HCT116 (cell line): Measurements from ENCODE around the gene DPP9. TPM values are rescaled to one million over a fixed set of nuclear protein-coding genes. Genes with fewer than 3 reads are reported as not detected.

ENCODE experiments used
- ATAC-seq: fragments of 200-7000 bp; cut with Tn5 transposase; 2 replicates; pipeline ENCODE4 v1.9.1; 2020; ENCODE audit warnings: mild to moderate bottlenecking, moderate library complexity
- BruUV-seq: library from RNA; stranded (reverse); fragments of 400-500 nt; replicated peaks from 2 replicates; lab custom pipeline; 2021; lab: Mats Ljungman, UMichigan
- CTCF ChIA-PET: fragments of 300-600 bp; sonication (Branson Sonifier 250); formaldehyde crosslinking; loops from one replicate; lab custom pipeline; 2021; ENCODE audit warnings: antibody characterized with exemption; lab: Charles Lee
- POLR2A ChIA-PET: fragments of 300-600, 350-600 bp; sonication (Branson Sonifier 250); formaldehyde crosslinking; loops from one replicate; lab custom pipeline; 2021; ENCODE audit warnings: antibody characterized with exemption; lab: Charles Lee
- RAD21 ChIA-PET, 2 experiments: fragments of 300-600 bp; sonication (Branson Sonifier 250); formaldehyde crosslinking; loops; one replicate each; lab custom pipeline; 2023; ENCODE audit warnings: low total read pairs in 2 of 2; ENCODE audit not compliant: uncharacterized antibody in 2 of 2, unreplicated experiment in 2 of 2, low non-redundant PET in 1 of 2; lab: Charles Lee
- DNase-seq: peaks from one replicate; pipeline ENCODE4 v3.0.0-alpha.2; 2010; ENCODE audit warnings: low read depth, low spot score
- H2AFZ ChIP-seq: fragments of 200-600 bp; shearing (Covaris generic), sonication (generic); 2 replicates; pipeline ENCODE4 v1.6.1; 2017; ENCODE audit warnings: low read depth, mixed run types, mixed read lengths, antibody characterized with exemption, low read length; ENCODE audit not compliant: poor library complexity, severe bottlenecking
- H3K27ac ChIP-seq: 2 replicates; pipeline ENCODE4 v1.5.1; 2012; ENCODE audit warnings: low read depth, low read length
- H3K27me3 ChIP-seq: fragments of 200-600 bp; sonication (generic); 2 replicates; pipeline ENCODE4 v1.6.1; 2016; ENCODE audit warnings: mixed run types, low read length, mixed read lengths; ENCODE audit not compliant: insufficient read depth
- H3K36me3 ChIP-seq, 2 experiments: fragments of 200-500 bp in 1 of 2; fragments of 200-600 bp in 1 of 2; sonication (Bioruptor generic) in 1 of 2; sonication (generic) in 1 of 2; 2 replicates each; pipeline versions ENCODE4 v1.5.1 to v1.6.1; 2014 to 2016; ENCODE audit warnings: low read length in 2 of 2, inconsistent platforms in 1 of 2, mixed read lengths in 1 of 2, mixed run types in 1 of 2; ENCODE audit not compliant: insufficient read depth in 2 of 2, control insufficient read depth in 1 of 2
- H3K4me1 ChIP-seq, 2 experiments: fragments of 200-600 bp in 1 of 2; sonication (generic) in 1 of 2; 2 replicates each; pipeline versions ENCODE4 v1.5.1 to v1.6.1; 2012 to 2017; ENCODE audit warnings: low read length in 2 of 2, inconsistent platforms in 1 of 2, mild to moderate bottlenecking in 1 of 2, mixed read lengths in 1 of 2, mixed run types in 1 of 2, moderate library complexity in 1 of 2; ENCODE audit not compliant: insufficient read depth in 2 of 2, control insufficient read depth in 1 of 2
- H3K4me2 ChIP-seq: fragments of 200-600 bp; sonication (generic); 2 replicates; pipeline ENCODE4 v1.6.1; 2017; ENCODE audit warnings: mixed run types, low read length, mixed read lengths
- H3K4me3 ChIP-seq, 2 experiments: fragments of 200-600 bp in 1 of 2; sonication (generic) in 1 of 2; replicated peaks in 1 of 2; 2 replicates each; pipeline ENCODE4 v1.5.1; 2011 to 2016; ENCODE audit warnings: low read length in 2 of 2, control low read depth in 1 of 2, low read depth in 1 of 2, mild to moderate bottlenecking in 1 of 2, mixed read lengths in 1 of 2, mixed run types in 1 of 2
- H3K79me2 ChIP-seq: fragments of 200-600 bp; sonication (generic); 2 replicates; pipeline ENCODE4 v1.6.1; 2017; ENCODE audit warnings: mild to moderate bottlenecking, mixed run types, low read length, moderate library complexity, mixed read lengths; ENCODE audit not compliant: insufficient read depth
- H3K9ac ChIP-seq: fragments of 200-600 bp; sonication (generic); 2 replicates; pipeline ENCODE4 v1.6.1; 2016; ENCODE audit warnings: low read length, mixed read lengths
- H3K9me2 ChIP-seq: fragments of 200-600 bp; sonication (generic), shearing (Covaris generic); 2 replicates; pipeline ENCODE4 v1.6.1; 2017; ENCODE audit warnings: mixed run types, mild to moderate bottlenecking, moderate library complexity; ENCODE audit not compliant: insufficient read depth
- H3K9me3 ChIP-seq, 2 experiments: fragments of 200-500 bp in 1 of 2; fragments of 200-600 bp in 1 of 2; sonication (Bioruptor generic) in 1 of 2; sonication (generic) in 1 of 2; 2 replicates each; pipeline ENCODE4 v1.6.1; 2014 to 2017; ENCODE audit warnings: low read length in 2 of 2, mixed read lengths in 2 of 2, inconsistent platforms in 1 of 2, low read depth in 1 of 2, mild to moderate bottlenecking in 1 of 2, mixed run types in 1 of 2, moderate library complexity in 1 of 2; ENCODE audit not compliant: control insufficient read depth in 1 of 2, insufficient read depth in 1 of 2
- H4K20me1 ChIP-seq: fragments of 200-600 bp; sonication (generic), shearing (Covaris generic); 2 replicates; pipeline ENCODE4 v1.6.1; 2017; ENCODE audit warnings: mixed run types, mild to moderate bottlenecking, moderate library complexity; ENCODE audit not compliant: insufficient read depth
- ATF3 ChIP-seq: IDR thresholded peaks from 2 replicates; pipeline ENCODE4 v1.6.1; 2012
- CBX3 ChIP-seq: IDR thresholded peaks from 2 replicates; pipeline ENCODE4 v1.6.1; 2012; ENCODE audit warnings: low read depth
- CTCF ChIP-seq, 3 experiments: fragments of 200-600 bp in 1 of 3; sonication (generic) in 1 of 3; IDR thresholded peaks in 2 of 3; conservative IDR thresholded peaks in 1 of 3; 2 replicates each; pipeline ENCODE4 v1.5.1; 2012 to 2017; ENCODE audit warnings: low read depth in 2 of 3, low read length in 2 of 3, antibody characterized with exemption in 1 of 3, borderline replicate concordance in 1 of 3, control low read depth in 1 of 3, mild to moderate bottlenecking in 1 of 3, mixed read lengths in 1 of 3, mixed run types in 1 of 3, moderate library complexity in 1 of 3; ENCODE audit not compliant: insufficient read depth in 1 of 3
- EGR1 ChIP-seq: IDR thresholded peaks from 2 replicates; pipeline ENCODE4 v1.6.1; 2012; ENCODE audit warnings: low read depth
- EZH2 ChIP-seq: fragments of 200-600 bp; sonication (generic); IDR thresholded peaks from 2 replicates; pipeline ENCODE4 v1.6.1; 2017; ENCODE audit warnings: antibody characterized with exemption, mixed run types
- EZH2phosphoT487 ChIP-seq: fragments of 200-600 bp; IDR thresholded peaks from 2 replicates; pipeline ENCODE4 v1.6.1; 2018; ENCODE audit warnings: antibody characterized with exemption, borderline replicate concordance
- POLR2A ChIP-seq: IDR thresholded peaks from 2 replicates; pipeline ENCODE4 v1.7.0; 2011; ENCODE audit warnings: borderline replicate concordance; ENCODE audit not compliant: insufficient read depth, insufficient read length; ENCODE audit errors: extremely low read depth
- POLR2AphosphoS5 ChIP-seq: IDR thresholded peaks from 2 replicates; pipeline ENCODE4 v1.6.1; 2011; ENCODE audit warnings: mild to moderate bottlenecking, low read depth, low read length, moderate library complexity
- RAD21 ChIP-seq: IDR thresholded peaks from 2 replicates; pipeline ENCODE4 v1.6.1; 2012; ENCODE audit warnings: low read depth, mild to moderate bottlenecking
- REST ChIP-seq: IDR thresholded peaks from 2 replicates; pipeline ENCODE4 v1.6.1; 2012; ENCODE audit warnings: low read depth
- SIN3A ChIP-seq: IDR thresholded peaks from 2 replicates; pipeline ENCODE4 v1.6.1; 2012; ENCODE audit warnings: low read depth
- SP1 ChIP-seq: IDR thresholded peaks from 2 replicates; pipeline ENCODE4 v1.6.1; 2012; ENCODE audit warnings: low read depth
- SRF ChIP-seq: IDR thresholded peaks from 2 replicates; pipeline ENCODE4 v1.6.1; 2012; ENCODE audit warnings: low read depth
- TCF7L2 ChIP-seq: IDR thresholded peaks from 2 replicates; pipeline ENCODE4 v1.7.0; 2011; ENCODE audit warnings: borderline replicate concordance, inconsistent platforms; ENCODE audit not compliant: insufficient read depth, insufficient read length; ENCODE audit errors: extremely low read depth
- intact Hi-C: fragments of 100-400 bp; cut with micrococcal nuclease; formaldehyde crosslinking; loops from 2 replicates; pipeline ENCODE4 v1.10.0; 2022
- total RNA-seq: library from RNA; stranded (reverse); gene quantifications from one replicate; pipeline ENCODE4 v1.2.1, GENCODE V29; 2021; ENCODE audit not compliant: unreplicated experiment

The DPP9 gene
- total RNA-seq, 1 experiment from 2014 or later: 67.6 TPM

- intact Hi-C loops: no loop called here
- TF ChIP-seq EGR1 (no peak), SP1 (no peak), TCF7L2 (no peak), REST (no peak), SIN3A (no peak), EZH2phosphoT487 (no peak), POLR2AphosphoS5 (no peak), CTCF (IDR thresholded peaks at IDR 0.05 in 2 of 3, conservative IDR thresholded peaks at IDR 0.05 in 1 of 3; ENCODE audit: borderline replicate concordance in 1 of 3, insufficient read depth in 1 of 3, low read depth in 2 of 3, low read length in 2 of 3) (no peak), ATF3 (no peak), SRF (no peak), EZH2 (no peak), CBX3 (no peak), POLR2A (no peak), RAD21 (no peak)
- H3K4me2 ChIP-seq: no peak overlapping the region
- ATAC-seq: no peak
- no peaks in the 10 kb centered on the region for H3K9me3 ChIP-seq
- H3K79me2 ChIP-seq: no peaks in the 10 kb centered on the region
- ChIA-PET CTCF (no interaction called here), POLR2A (no interaction called here), RAD21 (no interaction called here)
- no peak overlapping the region for H3K4me3 ChIP-seq
- no peaks in the 10 kb centered on the region for H3K36me3 ChIP-seq
- BruUV-seq: no TSS peak
- no peak for DNase-seq
- H3K27me3 ChIP-seq: no peaks in the 10 kb centered on the region
- no peak overlapping the region for H2AFZ ChIP-seq
- H3K27ac ChIP-seq: no peak overlapping the region
- H3K9me2 ChIP-seq: no peaks in the 10 kb centered on the region
- peaks cover 5 to 12% of the 10 kb centered on the region in 2 experiments for H3K4me1 ChIP-seq
- H4K20me1 ChIP-seq: no peaks in the 10 kb centered on the region
- no peak overlapping the region for H3K9ac ChIP-seq
Observed at GRCh38 chr19:4764393-4764660, 40.7 kb upstream of the DPP9 start.
